NCI-H2081 (cell line): ENCODE data around the gene ZFC3H1.
A peak's percentile ranks its signal among the peaks of the same experiment; 100 is the strongest.

Source experiments
- DNase-seq, 2 experiments: peaks; one replicate each; lab custom pipeline; 2025; lab: John Stamatoyannopoulos, UW

ZFC3H1 gene

GRCh38 chr12:71627438-71628002, 36.1 kb downstream of the ZFC3H1 start:
- no peak for DNase-seq

DNA sequence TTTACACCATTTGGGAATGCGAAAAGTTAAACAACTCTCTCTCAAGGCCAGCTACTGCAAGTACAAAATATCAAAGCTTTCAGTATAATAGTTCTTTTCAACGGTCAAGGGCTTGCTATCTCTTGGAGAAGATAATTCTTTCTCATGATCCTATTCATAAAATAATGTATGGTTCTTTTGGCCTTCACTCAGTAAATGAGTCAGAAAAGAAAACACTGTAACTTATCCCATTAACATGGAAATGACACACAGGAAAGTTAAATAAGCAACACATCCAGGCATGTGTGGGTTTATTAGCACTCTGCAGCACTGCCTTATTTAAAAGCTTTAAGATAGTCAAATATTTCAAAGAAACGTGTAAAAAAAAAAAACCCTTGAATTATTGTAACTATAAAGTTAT, 36.9 kb downstream of the ZFC3H1 start:
- no peak for DNase-seq

GRCh38 chr12:71626098-71626497, 37.5 kb downstream of the ZFC3H1 start:
- DNase-seq, result no peak

- no peak for DNase-seq
These were observed 38.2 kb downstream of the ZFC3H1 start for GRCh38 chr12:71625476-71625875.

DNA sequence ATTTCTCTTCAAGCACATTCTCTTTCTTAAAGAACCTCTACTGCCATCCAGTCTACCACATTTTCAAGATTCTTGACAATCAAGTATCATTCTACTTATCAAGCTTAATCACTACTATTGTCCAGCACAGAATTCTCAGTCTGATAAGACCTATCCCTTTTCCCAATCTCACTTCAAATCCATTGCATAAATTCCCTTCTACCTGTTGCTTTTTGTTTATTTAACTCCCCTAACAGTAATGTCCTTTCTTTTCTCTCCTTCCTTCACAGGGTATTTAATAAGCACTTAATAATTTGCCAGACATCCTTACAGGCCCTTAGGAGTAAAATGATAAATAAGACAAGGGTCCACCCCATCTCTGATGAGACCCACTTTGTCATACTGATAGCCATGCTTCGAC, 41.7 kb downstream of the ZFC3H1 start:
- no peak for DNase-seq

DNA sequence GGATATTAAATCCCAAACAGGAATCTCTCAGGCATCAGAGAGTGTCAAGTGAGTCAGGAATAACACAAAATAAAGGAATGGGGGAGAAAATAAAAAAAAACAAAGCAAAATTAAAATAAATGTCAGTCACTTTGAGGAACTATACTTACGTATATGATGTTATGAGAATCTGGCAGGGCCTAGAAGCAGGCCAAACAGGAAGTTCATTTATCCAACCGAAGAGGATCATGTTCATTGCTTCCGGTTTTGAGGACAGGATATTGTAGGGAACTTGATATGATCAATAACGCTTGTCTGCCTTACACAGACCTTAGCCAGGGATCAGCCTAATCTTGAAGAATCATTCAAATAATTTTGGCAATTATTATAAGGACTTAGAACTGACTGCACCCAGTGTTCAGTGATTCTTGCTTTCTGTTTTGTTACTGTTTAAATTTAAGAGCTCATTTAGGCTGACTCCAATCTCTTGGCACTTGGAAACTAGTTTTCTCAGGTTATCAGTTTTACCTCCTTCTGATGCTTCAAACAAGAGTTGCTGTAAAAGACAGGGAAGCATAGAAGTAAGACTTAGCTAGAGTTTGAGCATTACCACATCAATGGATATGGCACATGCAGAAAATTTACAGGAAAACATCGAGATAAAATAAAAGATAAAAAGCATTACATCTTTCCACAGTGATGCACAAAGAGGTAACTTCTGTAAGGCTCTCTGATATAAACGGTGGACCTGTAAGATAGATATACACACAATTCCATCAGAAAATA, 53.4 kb downstream of the ZFC3H1 start:
- no peak for DNase-seq

DNA sequence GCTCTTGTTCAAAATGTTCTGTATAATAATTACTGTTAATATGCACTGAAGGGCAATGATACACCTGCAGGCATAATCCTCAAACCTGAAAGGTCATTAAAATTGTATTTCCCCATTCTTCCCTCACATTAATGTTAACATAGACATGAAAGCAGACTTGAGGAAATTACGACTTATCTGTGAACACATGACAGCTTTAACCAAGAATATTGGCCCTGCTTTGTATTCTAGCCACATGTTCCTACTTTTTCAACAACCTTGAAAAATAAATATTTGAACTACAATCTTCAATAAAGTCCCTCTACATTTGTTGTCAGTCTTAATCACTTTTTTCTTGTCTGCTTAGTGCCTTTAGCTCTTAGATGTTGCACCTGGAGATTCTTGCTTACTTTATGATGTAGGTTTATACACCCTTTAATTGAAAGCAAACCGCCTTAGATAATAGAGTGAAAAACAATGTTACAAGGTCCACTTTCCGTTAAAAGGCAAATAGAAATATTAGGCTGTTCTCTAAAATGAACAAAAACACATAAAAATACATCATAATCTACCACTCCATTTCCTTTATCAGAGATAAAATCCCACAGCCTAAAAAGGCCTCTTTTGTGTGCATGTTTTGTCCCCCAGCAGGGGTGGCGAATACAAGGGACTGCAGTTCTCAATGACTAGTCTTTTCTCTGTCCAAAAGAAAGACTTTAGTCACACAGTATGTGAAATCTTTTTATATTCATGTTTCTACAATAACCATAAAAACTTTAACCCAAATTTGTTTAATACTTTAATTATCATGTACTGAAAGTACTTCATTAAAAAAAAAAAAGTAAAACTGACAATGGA, 55.9 kb downstream of the ZFC3H1 start:
- peak in 1 of 2 experiments; percentile 62 for DNase-seq

- DNase-seq, result peak in 1 of 2 experiments; percentile 70
These were observed 58.6 kb downstream of the ZFC3H1 start for GRCh38 chr12:71605039-71605438.

DNA sequence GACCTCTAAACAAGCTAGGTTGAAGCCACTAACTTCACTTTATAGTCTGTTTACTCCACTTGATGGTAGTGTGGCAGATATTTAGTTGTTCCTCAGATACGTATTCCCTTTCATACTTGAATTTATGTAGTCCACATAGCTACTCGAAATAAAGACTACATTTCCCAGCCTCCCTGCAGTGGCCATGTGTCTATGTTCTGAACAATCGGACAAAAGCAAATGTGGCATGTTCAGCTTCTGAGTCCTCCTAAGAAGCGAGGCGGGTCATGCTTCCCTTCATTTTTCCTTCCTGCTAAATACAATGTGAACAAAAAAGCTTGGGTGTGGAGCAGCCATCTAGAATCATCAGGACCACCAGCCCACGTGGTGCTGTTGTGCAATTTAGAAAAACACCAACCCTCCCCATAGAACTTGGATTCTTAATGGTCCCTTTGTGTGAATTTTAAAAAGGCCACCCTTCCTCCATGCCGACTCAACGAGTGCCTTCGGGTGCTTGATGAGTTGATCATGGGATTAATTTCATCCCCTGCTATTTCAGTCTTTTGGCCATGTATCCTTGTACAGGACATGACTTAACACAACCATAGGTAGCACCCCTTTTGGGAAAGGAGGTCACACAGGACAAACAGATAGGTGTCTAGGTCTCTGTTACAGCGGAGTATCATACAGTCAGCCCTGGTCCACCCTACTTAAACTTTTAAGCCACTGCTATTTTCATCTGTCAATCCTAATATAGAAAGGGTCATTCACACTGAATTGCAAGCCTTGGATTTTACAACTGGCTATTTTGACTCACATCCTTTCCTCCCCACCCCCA, 60.7 kb downstream of the ZFC3H1 start:
- no peak for DNase-seq

GRCh38 chr12:71601546-71601945, 62.1 kb downstream of the ZFC3H1 start:
- no peak for DNase-seq

- DNase-seq, result no peak
These were observed 64.4 kb downstream of the ZFC3H1 start for GRCh38 chr12:71599210-71599609.

DNA sequence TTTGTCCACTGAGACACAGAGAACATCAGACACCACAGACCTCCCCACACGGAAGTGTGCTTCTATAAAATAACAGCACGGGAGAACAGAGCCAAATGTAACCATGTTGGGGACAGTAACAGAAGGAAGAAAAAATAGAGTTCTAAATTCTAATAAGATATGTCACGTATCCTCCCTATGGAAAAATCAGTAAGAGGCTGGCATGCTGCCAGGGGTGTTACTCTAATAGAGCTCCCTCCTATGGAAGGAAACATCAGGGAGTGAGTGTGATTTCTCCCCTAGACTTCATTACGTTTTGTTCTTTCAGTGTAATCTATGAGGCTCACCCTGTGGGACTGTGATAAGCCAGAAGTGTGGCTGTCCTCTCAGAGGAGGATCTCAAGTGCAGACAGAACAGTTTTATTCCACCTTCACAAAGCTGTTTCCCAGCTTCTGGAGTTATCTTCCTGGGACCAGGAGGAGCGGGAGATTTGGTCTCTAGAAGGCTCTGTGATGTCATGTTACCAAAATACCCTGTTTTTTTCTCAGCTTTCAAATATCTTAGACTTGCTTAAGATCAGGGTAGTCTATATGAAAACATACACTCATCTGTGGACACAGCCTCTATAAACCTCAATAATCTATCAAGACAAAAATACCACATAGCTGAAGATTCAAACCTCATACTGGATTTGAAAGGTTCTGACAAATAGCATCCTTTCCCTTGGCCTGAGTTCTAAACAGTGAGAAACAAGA, 69.3 kb downstream of the ZFC3H1 start:
- DNase-seq, result no peak

- DNase-seq, result no peak
These were observed 70.8 kb downstream of the ZFC3H1 start for GRCh38 chr12:71592841-71593240.

GRCh38 chr12:71591601-71592000, 72.0 kb downstream of the ZFC3H1 start:
- DNase-seq, result no peak

DNA sequence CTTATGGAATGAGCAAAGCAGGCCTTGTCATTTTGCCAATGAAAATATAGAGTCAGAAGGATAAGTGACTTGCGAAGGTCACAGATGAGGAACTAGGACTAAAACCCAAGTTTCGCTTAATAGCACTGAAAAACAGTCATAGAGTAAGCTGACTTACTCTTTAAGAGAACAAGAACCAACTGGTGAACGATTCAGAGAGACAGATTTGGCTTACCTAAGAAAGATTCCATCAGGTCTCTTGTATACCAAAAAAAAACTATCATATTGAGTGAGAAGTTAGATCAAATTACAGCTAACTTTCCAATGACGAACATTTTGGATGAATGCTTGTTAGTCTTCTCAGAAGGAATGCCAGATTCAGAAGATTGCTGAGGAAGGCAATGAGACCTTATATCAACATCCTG, 74.2 kb downstream of the ZFC3H1 start:
- no peak for DNase-seq

DNA sequence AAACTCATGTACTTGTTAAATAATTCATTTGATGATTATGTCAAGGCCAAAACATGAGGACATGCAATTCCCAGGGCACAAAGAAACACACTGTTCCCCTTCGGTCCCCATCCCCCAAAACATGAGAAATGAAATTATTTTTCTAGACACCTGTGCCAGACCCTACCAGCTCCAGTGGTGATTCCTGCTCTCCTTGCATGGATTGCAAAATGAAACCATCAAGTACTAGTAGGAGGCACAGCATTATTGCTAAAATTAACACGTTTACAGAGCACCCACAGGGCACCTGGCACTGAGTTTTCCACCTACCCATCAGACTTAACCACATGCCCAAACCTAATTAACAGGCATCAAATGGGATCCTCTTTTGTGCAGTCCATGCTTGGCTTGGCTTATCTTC, 76.6 kb downstream of the ZFC3H1 start:
- DNase-seq, result peak in 1 of 2 experiments; percentile 46

DNA sequence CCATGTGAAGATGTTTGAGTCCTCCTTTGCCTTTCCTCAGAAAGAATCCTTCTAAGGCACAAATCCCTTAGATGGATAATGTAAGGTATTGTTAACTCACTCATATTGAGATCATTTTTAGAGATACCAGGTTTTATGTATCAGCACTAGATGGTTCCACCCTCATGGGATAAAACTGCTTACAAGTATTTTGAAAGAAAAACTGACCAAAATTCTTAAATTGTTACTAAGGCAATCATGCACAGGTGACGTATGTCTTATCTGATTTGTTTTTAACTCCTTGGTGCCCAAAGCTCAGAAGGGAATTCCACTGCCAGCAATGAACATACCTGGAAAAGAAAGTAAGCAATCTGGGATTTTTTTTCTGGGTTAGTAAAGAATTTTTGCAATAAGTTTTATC, 78.4 kb downstream of the ZFC3H1 start:
- DNase-seq, result no peak

DNA sequence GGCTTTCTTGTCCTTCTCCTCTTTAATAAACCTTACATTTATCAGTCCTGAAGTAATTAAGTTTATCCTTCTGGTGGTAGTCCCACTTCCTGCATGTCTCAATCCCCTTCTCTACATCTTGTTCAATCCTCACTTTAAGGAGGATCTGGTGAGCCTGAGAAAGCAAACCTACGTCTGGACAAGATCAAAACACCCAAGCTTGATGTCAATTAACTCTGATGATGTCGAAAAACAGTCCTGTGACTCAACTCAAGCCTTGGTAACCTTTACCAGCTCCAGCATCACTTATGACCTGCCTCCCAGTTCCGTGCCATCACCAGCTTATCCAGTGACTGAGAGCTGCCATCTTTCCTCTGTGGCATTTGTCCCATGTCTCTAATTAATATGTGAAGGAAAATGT, 79.3 kb downstream of the ZFC3H1 start:
- DNase-seq, result no peak

- DNase-seq, result no peak
These were observed 80.7 kb downstream of the ZFC3H1 start for GRCh38 chr12:71582925-71583324.

GRCh38 chr12:71581206-71581605, 82.4 kb downstream of the ZFC3H1 start:
- no peak for DNase-seq

GRCh38 chr12:71578694-71579258, 84.9 kb downstream of the ZFC3H1 start:
- no peak for DNase-seq
